Right cardiac atrium (tissue), 5 donors: ENCODE results near the gene COX19. TPM values are rescaled to one million over a fixed set of nuclear protein-coding genes. Genes with fewer than 3 reads are reported as not detected.
A peak's percentile ranks its signal among the peaks of the same experiment; 100 is the strongest.

Experiments
- ATAC-seq, 2 donors: fragments of 200-7000 bp; cut with Tn5 transposase; one replicate each; pipeline versions ENCODE4 v1.8.0 to v1.9.1; 2020; ENCODE audit warnings: moderate library complexity in 2 of 2, mild to moderate bottlenecking in 1 of 2
- DNase-seq, 3 donors: peaks; one replicate each; pipeline ENCODE4 v3.0.0-alpha.2; 2020
- H3K27ac ChIP-seq: one replicate; pipeline ENCODE4 v1.5.1; 2013; ENCODE audit warnings: mild to moderate bottlenecking, low read length, control low read depth, moderate library complexity
- H3K27me3 ChIP-seq: one replicate; pipeline ENCODE4 v1.6.1; 2013; ENCODE audit not compliant: control insufficient read depth, insufficient read depth
- H3K4me1 ChIP-seq: one replicate; pipeline ENCODE4 v1.6.1; 2013; ENCODE audit warnings: low read length; ENCODE audit not compliant: control insufficient read depth, insufficient read depth
- H3K4me3 ChIP-seq: one replicate; pipeline ENCODE4 v1.5.1; 2013; ENCODE audit warnings: low read length, control low read depth
- H3K9me3 ChIP-seq: one replicate; pipeline ENCODE4 v1.6.1; 2013; ENCODE audit warnings: low read length; ENCODE audit not compliant: control insufficient read depth
- WGBS: extraction: QIAGEN DNeasy Blood & Tissue Kit; methylation state at CpG from one replicate; pipeline ENCODE4 v1.1.7; 2013; 5-methylcytosine and 5-hydroxymethylcytosine counted together
- intact Hi-C, 4 donors: fragments of 100-400 bp; cut with DNase I; formaldehyde crosslinking; loops; one replicate each; pipeline versions ENCODE4 v1.11.0 to v1.14.0; 2022 to 2023
- polyA plus RNA-seq: library from polyadenylated mRNA; stranded (reverse); fragments of 200-250 nt; gene quantifications from one replicate; pipeline ENCODE4 v1.2.3, GENCODE V29; 2013
- total RNA-seq, 4 donors: library from RNA; stranded (reverse); fragmentation: NEBNext Ultra II Directional; extraction: Animal tissue kit (Norgen Biotek cat#: 25700); gene quantifications; one replicate each; pipeline ENCODE4 v1.2.1, GENCODE V29; 2021
- donor health status: healthy with polysubstance abuse.
- donor health status: DM: no; HTN: yes; CAD: no.
- donor health status: DM: no; HTN: no; CAD: no.
- donor health status: DM: no; HTN: yes; CAD: no; lungs with severe emphysema.
- donor health status: DM: yes; HTN: yes; CAD: no.

COX19 gene
- total and polyA plus RNA-seq, 5 donors, result 5.8 to 8.8 (median 7.7) TPM

GRCh38 chr7:983004-983615 lies 7.8 kb upstream of the COX19 start, which contains the start of gene CYP2W1:
CYP2W1 (plus strand) TSS chr7:983181; CDS start chr7:983212, 31 bp downstream.
- intact Hi-C loops, result loop anchor here in 1 of 4 donors (10.0 kb wide), 1 partner anchor 162 kb away; no protein-coding TSS in a partner anchor
- no peaks in the 10 kb centered on the region for H3K27me3 ChIP-seq
- no peaks in the 10 kb centered on the region for H3K9me3 ChIP-seq
- ATAC-seq (no peak), DNase-seq (peak in 1 of 3 donors; percentile 54)
- no peak within 1 kb of the TSS for H3K27ac ChIP-seq
- no peaks in the 10 kb centered on the region for H3K4me1 ChIP-seq
- H3K4me3 ChIP-seq, result no peak within 1 kb of the TSS
- 66% methylated on average over 34 of the region's 34 CpGs for WGBS

- ATAC-seq, result no peak
- H3K27me3 ChIP-seq, result no peaks in the 10 kb centered on the region
- H3K9me3 ChIP-seq, result no peaks in the 10 kb centered on the region
- WGBS, result 68% methylated on average over 10 of the region's 10 CpGs
- H3K27ac ChIP-seq, result no peak overlapping the region
- H3K4me3 ChIP-seq, result no peak overlapping the region
- no peaks in the 10 kb centered on the region for H3K4me1 ChIP-seq
- intact Hi-C loops, result loop anchor here in 1 of 4 donors (10.0 kb wide), 1 partner anchor 162 kb away; no protein-coding TSS in a partner anchor
- DNase-seq, result peak in 1 of 3 donors; percentile 46
Observed at GRCh38 chr7:982511-983003, 7.2 kb upstream of the COX19 start.

GRCh38 chr7:981793-982510 lies 6.6 kb upstream of the COX19 start:
- H3K27me3 ChIP-seq, result no peaks in the 10 kb centered on the region
- H3K9me3 ChIP-seq, result no peaks in the 10 kb centered on the region
- ATAC-seq, result no peak
- intact Hi-C loops, result loop anchor here in 1 of 4 donors (10.0 kb wide), 1 partner anchor 163 kb away; no protein-coding TSS in a partner anchor
- H3K4me1 ChIP-seq, result no peaks in the 10 kb centered on the region
- DNase-seq, result peak in 1 of 3 donors; percentile 53
- 83% methylated on average over 19 of the region's 19 CpGs for WGBS
- H3K4me3 ChIP-seq, result no peak overlapping the region
- no peak overlapping the region for H3K27ac ChIP-seq

- no peak overlapping the region for H3K27ac ChIP-seq
- H3K4me3 ChIP-seq, result no peak overlapping the region
- WGBS, result 54% methylated on average over 15 of the region's 15 CpGs
- no peak for ATAC-seq
- no peaks in the 10 kb centered on the region for H3K9me3 ChIP-seq
- DNase-seq, result no peak
- H3K4me1 ChIP-seq, result no peaks in the 10 kb centered on the region
- intact Hi-C loops, result loop anchor here in 1 of 4 donors (10.0 kb wide), 1 partner anchor 165 kb away; no protein-coding TSS in a partner anchor
- no peaks in the 10 kb centered on the region for H3K27me3 ChIP-seq
Observed at GRCh38 chr7:979886-980571, 4.7 kb upstream of the COX19 start.

DNA sequence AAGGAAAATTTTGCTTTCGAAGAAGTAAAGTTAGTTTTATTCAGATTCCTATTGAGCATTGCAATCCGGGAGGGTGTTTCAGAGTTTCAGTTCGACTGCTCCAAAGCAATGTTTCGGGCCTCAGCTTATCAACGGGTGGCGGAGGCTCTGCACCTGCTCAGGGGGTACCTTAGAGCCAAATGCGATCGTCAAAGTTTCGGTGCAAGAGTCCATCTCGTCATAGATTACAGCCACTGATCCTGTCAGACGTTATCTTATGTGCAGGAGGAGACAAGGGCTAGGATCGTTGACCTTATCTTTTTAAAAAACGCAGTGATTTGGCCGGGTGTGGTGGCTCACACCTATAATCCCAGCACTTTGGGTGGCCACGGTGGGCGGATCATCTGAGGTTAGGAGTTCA lies 3.8 kb upstream of the COX19 start:
- ATAC-seq, result no peak
- no peaks in the 10 kb centered on the region for H3K9me3 ChIP-seq
- H3K27ac ChIP-seq, result no peak overlapping the region
- no peaks in the 10 kb centered on the region for H3K27me3 ChIP-seq
- intact Hi-C loops, result no loop called here
- no peak overlapping the region for H3K4me3 ChIP-seq
- no peak for DNase-seq
- WGBS, result 77% methylated on average over 16 of the region's 16 CpGs
- H3K4me1 ChIP-seq, result no peaks in the 10 kb centered on the region

DNA sequence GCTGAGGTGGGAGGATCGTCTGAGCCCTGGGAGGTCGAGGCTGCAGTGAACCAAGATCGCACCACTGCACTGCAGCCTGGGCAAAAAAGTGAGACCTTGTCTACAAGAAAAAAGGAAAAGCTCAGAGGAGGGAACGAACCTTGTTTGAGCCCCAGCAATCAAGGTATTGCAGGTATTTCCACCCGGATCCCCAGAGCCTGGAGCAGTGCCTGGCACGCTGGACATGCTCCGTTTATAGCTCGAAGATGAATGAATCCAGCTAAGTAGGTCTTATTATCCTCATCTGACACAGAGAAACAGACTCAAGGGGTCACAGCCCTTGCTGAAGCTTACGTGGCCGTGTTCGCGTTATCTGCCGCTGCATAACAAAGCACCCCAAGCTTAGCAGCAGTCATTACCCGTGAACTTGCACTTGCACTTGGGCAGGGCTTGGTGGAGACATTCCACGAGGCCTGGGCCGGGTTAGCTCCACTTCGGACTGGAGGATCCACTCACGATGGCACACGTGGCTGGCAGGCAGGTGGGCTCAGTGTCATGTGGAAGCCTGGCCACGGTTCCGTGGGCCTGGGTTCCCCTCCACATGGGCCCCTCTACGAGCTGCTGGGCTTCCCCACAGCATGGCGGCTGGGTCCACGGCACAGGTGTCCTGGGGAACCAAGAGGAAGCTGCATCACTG lies 3.2 kb upstream of the COX19 start:
- Histone ChIP-seq H3K4me3 (no peak overlapping the region), H3K27ac (no peak overlapping the region), H3K27me3 (no peaks in the 10 kb centered on the region), H3K4me1 (no peaks in the 10 kb centered on the region), H3K9me3 (no peaks in the 10 kb centered on the region)
- no peak for ATAC-seq
- intact Hi-C loops, result no loop called here
- WGBS, result 90% methylated on average over 24 of the region's 24 CpGs
- no peak for DNase-seq

DNA sequence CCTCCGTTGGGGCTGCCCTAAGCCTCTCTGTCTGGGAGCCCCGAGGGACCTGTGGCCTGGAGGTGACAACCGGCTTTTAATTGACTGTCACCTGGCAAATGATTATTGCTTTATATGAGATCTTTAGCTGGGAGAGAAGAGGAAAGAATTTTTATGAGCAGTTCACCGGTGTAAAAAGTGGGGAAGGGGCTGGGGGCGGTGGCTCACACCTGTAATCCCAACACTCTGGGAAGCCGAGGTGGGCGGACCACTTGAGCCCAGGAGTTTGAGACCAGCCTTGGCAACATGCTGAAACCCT lies 2.6 kb upstream of the COX19 start:
- no peaks in the 10 kb centered on the region for H3K9me3 ChIP-seq
- H3K27ac ChIP-seq, result no peak overlapping the region
- H3K27me3 ChIP-seq, result no peaks in the 10 kb centered on the region
- intact Hi-C loops, result no loop called here
- WGBS, result 78% methylated on average over 7 of the region's 7 CpGs
- no peaks in the 10 kb centered on the region for H3K4me1 ChIP-seq
- no peak overlapping the region for H3K4me3 ChIP-seq
- peak in 1 of 3 donors; percentile 46 for DNase-seq
- no peak for ATAC-seq

DNA sequence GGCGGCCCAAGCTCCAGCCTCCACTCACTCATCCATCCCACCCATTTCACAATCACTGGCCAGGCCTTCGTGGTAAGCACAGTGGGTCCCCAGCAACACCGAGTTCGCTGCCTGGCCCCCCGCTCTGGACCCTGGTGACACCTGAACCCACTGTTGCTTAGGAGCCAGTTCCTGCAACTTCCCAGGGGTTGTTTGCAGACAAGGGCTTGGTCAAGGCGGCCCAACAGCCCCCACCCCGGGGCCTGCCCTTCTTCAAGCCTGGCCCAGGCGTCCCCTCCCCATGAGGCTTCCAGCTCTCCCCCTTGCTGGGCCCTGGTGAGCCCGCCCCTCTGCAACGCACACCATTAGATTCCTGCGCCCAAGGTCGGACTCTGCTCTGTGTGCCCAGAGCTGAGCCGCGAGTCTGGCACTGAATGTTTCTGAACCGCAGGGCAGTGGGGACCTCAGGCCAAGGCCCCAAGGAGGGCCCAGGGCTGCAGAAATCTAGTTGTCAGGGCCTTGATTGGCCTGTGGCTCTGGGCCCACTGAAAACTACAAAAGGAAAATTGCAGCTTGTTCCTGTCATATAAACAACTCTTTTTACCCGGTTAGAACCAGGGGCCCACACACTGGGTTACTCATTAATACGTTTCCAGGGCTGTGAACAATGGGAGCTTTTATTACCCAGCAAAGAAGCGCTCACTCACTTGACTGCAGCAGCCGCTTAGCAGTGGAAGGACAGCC lies 2.1 kb upstream of the COX19 start:
- DNase-seq, result peak in 1 of 3 donors; percentile 50

DNA sequence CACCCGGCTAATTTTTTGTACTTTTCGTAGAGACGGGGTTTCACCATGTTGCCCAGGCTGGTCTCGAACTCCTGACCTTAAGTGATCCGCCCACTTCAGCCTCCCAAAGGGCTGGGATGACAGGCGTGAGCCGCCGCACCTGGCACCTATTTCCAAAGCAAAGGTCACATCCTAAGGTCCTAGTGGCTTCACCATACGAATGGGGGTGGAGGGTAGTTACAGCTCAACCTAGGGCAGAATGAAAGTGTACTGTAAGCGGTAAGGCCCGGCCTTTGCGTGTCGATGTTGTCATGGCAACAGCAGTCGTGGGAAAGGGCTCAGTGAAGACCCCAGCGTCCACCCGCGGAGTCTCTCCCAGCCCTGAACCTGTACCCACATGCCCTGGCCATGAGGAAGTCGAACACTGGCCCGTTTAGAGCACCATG lies 1.6 kb upstream of the COX19 start:
- H3K27me3 ChIP-seq, result no peaks in the 10 kb centered on the region
- H3K27ac ChIP-seq, result no peak overlapping the region
- DNase-seq (peak in 1 of 3 donors; percentile 45), ATAC-seq (no peak)
- no peak overlapping the region for H3K4me3 ChIP-seq
- intact Hi-C loops, result no loop called here
- 83% methylated on average over 19 of the region's 19 CpGs for WGBS
- H3K4me1 ChIP-seq, result no peaks in the 10 kb centered on the region
- H3K9me3 ChIP-seq, result no peaks in the 10 kb centered on the region

More for the DNA sequence above, 2.1 kb upstream of the COX19 start:
- Histone ChIP-seq H3K27me3 (no peaks in the 10 kb centered on the region), H3K4me3 (no peak overlapping the region), H3K4me1 (no peaks in the 10 kb centered on the region), H3K9me3 (no peaks in the 10 kb centered on the region), H3K27ac (no peak overlapping the region)
- 74% methylated on average over 19 of the region's 19 CpGs for WGBS
- intact Hi-C loops, result no loop called here
- ATAC-seq, result no peak
